SU-DHL-6 (cell line): ENCODE data around the gene PTPRC.

Experiments used
- H2AFZ ChIP-seq: fragments of 200-600 bp; sonication (generic); 2 replicates; pipeline ENCODE4 v1.6.1; 2014; ENCODE audit warnings: low read depth, mild to moderate bottlenecking, moderate library complexity, mixed read lengths, antibody characterized with exemption, low read length; ENCODE audit not compliant: severe bottlenecking
- H3F3A ChIP-seq: fragments of 200-600 bp; shearing (Covaris generic); 2 replicates; pipeline ENCODE4 v1.6.0; 2016; ENCODE audit warnings: antibody characterized with exemption, mild to moderate bottlenecking; ENCODE audit not compliant: insufficient read depth
- H3K27ac ChIP-seq: fragments of 200-600 bp; sonication (generic); 2 replicates; pipeline ENCODE4 v1.5.1; 2016; ENCODE audit warnings: low read depth, mild to moderate bottlenecking, low read length, moderate library complexity, mixed read lengths
- H3K27me3 ChIP-seq: fragments of 200-600 bp; sonication (generic), shearing (Covaris generic); 2 replicates; pipeline ENCODE4 v1.6.0; 2014; ENCODE audit warnings: mild to moderate bottlenecking, low read length
- H3K36me3 ChIP-seq: fragments of 200-600 bp; sonication (generic); 2 replicates; pipeline ENCODE4 v1.6.1; 2014; ENCODE audit warnings: mild to moderate bottlenecking, low read length, mixed read lengths
- H3K4me2 ChIP-seq: fragments of 300-600, 200-600 bp; shearing (Covaris generic), sonication (generic); 2 replicates; pipeline ENCODE4 v1.6.0; 2014; ENCODE audit warnings: low read length, low read depth, mild to moderate bottlenecking; ENCODE audit not compliant: poor library complexity, severe bottlenecking
- H3K4me3 ChIP-seq: fragments of 200-600 bp; sonication (generic); 2 replicates; pipeline ENCODE4 v1.5.1; 2014; ENCODE audit warnings: antibody characterized with exemption, low read length, mild to moderate bottlenecking, mixed read lengths; ENCODE audit not compliant: insufficient read depth, poor library complexity, severe bottlenecking
- H3K79me2 ChIP-seq: fragments of 200-600 bp; sonication (generic); 2 replicates; pipeline ENCODE4 v1.6.1; 2014; ENCODE audit warnings: mild to moderate bottlenecking, low read length, moderate library complexity; ENCODE audit not compliant: insufficient read depth
- H3K9ac ChIP-seq: fragments of 200-600 bp; sonication (generic); 2 replicates; pipeline ENCODE4 v1.7.0; 2014; ENCODE audit warnings: mild to moderate bottlenecking, low read length
- H3K9me2 ChIP-seq: fragments of 200-600 bp; sonication (generic); replicated peaks from 2 replicates; pipeline ENCODE4 v1.6.1; 2014; ENCODE audit warnings: low read length; ENCODE audit not compliant: insufficient read depth
- H3K9me3 ChIP-seq: fragments of 200-600 bp; sonication (generic); 2 replicates; pipeline ENCODE4 v1.6.1; 2014; ENCODE audit warnings: low read length, mixed read lengths; ENCODE audit not compliant: insufficient read depth
- H4K20me1 ChIP-seq: fragments of 200-600 bp; sonication (generic); 2 replicates; pipeline ENCODE4 v1.6.1; 2014; ENCODE audit warnings: low read depth, mild to moderate bottlenecking, antibody characterized with exemption, low read length, moderate library complexity, mixed read lengths
- EZH2phosphoT487 ChIP-seq: fragments of 200-600 bp; sonication (generic), shearing (Covaris generic); conservative IDR thresholded peaks from 2 replicates; pipeline ENCODE4 v1.6.1; 2018; ENCODE audit warnings: mild to moderate bottlenecking, antibody characterized with exemption, low read length, moderate library complexity, mixed read lengths
- TF ChIP-seq, protein P1 (sequence below): fragments of 200-600 bp; sonication (generic); IDR thresholded peaks from one replicate; pipeline ENCODE4 v1.5.1; 2017; ENCODE audit warnings: antibody characterized with exemption, mild to moderate bottlenecking, low read length, moderate library complexity; ENCODE audit not compliant: insufficient read depth, poor library complexity, severe bottlenecking

PTPRC gene

DNA sequence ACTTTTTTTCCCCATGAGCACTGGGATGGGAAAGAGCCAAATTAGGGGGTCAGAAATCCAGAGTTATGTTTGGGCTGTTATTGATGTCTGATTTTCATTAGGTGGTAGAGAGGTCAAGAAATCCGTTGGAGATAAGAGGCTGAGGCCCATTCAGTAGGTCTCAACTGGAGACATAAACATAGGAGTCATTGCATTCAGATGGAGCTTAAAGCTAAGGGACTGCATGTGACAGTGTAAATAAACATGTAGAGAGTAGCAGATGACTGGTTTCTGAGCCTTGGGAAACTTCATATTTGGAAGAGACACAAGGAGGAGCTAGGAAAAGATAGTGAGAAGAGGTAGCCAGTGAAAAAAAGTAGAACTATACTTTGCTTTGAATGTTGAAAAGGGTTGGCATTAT lies 11.7 kb downstream of the PTPRC start:
- H3K4me3 ChIP-seq: peak overlapping the region; percentile 24
- H3K27ac ChIP-seq: peak overlapping the region; percentile 100
- H2AFZ ChIP-seq: no peak overlapping the region
- peak overlapping the region; percentile 99 for H3K4me2 ChIP-seq
- peaks cover 100% of the 10 kb centered on the region for H3K79me2 ChIP-seq
- no peaks in the 10 kb centered on the region for H4K20me1 ChIP-seq
- peak overlapping the region; percentile 25 for H3K9ac ChIP-seq
- no peaks in the 10 kb centered on the region for H3K9me2 ChIP-seq
- no peaks in the 10 kb centered on the region for H3K27me3 ChIP-seq
- H3K36me3 ChIP-seq: peaks cover 60% of the 10 kb centered on the region
- peaks cover 89% of the 10 kb centered on the region for H3F3A ChIP-seq
- no peaks in the 10 kb centered on the region for H3K9me3 ChIP-seq
- no peak for TF ChIP-seq EZH2phosphoT487
- TF ChIP-seq, protein P1, sequence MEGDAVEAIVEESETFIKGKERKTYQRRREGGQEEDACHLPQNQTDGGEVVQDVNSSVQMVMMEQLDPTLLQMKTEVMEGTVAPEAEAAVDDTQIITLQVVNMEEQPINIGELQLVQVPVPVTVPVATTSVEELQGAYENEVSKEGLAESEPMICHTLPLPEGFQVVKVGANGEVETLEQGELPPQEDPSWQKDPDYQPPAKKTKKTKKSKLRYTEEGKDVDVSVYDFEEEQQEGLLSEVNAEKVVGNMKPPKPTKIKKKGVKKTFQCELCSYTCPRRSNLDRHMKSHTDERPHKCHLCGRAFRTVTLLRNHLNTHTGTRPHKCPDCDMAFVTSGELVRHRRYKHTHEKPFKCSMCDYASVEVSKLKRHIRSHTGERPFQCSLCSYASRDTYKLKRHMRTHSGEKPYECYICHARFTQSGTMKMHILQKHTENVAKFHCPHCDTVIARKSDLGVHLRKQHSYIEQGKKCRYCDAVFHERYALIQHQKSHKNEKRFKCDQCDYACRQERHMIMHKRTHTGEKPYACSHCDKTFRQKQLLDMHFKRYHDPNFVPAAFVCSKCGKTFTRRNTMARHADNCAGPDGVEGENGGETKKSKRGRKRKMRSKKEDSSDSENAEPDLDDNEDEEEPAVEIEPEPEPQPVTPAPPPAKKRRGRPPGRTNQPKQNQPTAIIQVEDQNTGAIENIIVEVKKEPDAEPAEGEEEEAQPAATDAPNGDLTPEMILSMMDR: no peak

GRCh38 chr1:198651650-198652400 lies 13.0 kb downstream of the PTPRC start:
- Histone ChIP-seq H3K36me3 (peaks cover 47% of the 10 kb centered on the region), H4K20me1 (no peaks in the 10 kb centered on the region), H3K4me2 (peak overlapping the region; percentile 99), H3K27ac (peak overlapping the region; percentile 100), H2AFZ (no peak overlapping the region), H3K9ac (peak overlapping the region; percentile 28), H3K79me2 (peaks cover 100% of the 10 kb centered on the region), H3K4me3 (peak overlapping the region; percentile 19), H3F3A (peaks cover 92% of the 10 kb centered on the region), H3K9me2 (no peaks in the 10 kb centered on the region), H3K27me3 (no peaks in the 10 kb centered on the region), H3K9me3 (no peaks in the 10 kb centered on the region)
- no peak for TF ChIP-seq EZH2phosphoT487
- TF ChIP-seq, protein P1: no peak

- Histone ChIP-seq H4K20me1 (no peaks in the 10 kb centered on the region), H3K9me2 (no peaks in the 10 kb centered on the region), H3K36me3 (peaks cover 29% of the 10 kb centered on the region), H3K27ac (peak overlapping the region; percentile 100), H3F3A (peaks cover 99% of the 10 kb centered on the region), H3K4me2 (peak overlapping the region; percentile 99), H3K9ac (0 out of 2 replicates have a peak overlapping the region, but pooled peaks have one; percentile 4), H3K4me3 (peak overlapping the region; percentile 16), H3K27me3 (no peaks in the 10 kb centered on the region), H3K9me3 (no peaks in the 10 kb centered on the region), H3K79me2 (peaks cover 100% of the 10 kb centered on the region), H2AFZ (no peak overlapping the region)
- TF ChIP-seq, protein P1: no peak
- no peak for TF ChIP-seq EZH2phosphoT487
Measured at GRCh38 chr1:198653808-198654413, 15.1 kb downstream of the PTPRC start.
